HepG2 (cell line): ENCODE results near the gene UST. TPM values are rescaled to one million over a fixed set of nuclear protein-coding genes. Genes with fewer than 3 reads are reported as not detected.

Experiments
- ATAC-seq: fragments of 200-7000 bp; cut with Tn5 transposase; 3 replicates; pipeline ENCODE4 v1.9.1; 2020; ENCODE audit warnings: mild to moderate bottlenecking, moderate library complexity
- BruUV-seq: library from RNA; stranded (reverse); fragments of 400-500 nt; replicated peaks from 2 replicates; lab custom pipeline; 2021; lab: Mats Ljungman, UMichigan
- CTCF ChIA-PET: fragments of 300-600 bp; formaldehyde crosslinking; extraction: SDS; loops from one replicate; lab custom pipeline; 2021; ENCODE audit warnings: low total read pairs, inconsistent platforms, low intra/inter-chr PET ratio; lab: Yijun Ruan, JAX
- POLR2A ChIA-PET: fragments of 350-600 bp; sonication (Branson Sonifier 250); formaldehyde crosslinking; loops from one replicate; lab custom pipeline; 2020; ENCODE audit warnings: antibody characterized with exemption, inconsistent platforms; lab: Yijun Ruan, JAX
- DNase-seq: peaks from one replicate; pipeline ENCODE4 v3.0.0-alpha.2; 2015; ENCODE audit warnings: low spot score
- FAIRE-seq: peaks from 3 replicates; lab custom pipeline; 2011; peaks lifted over from hg19 to GRCh38; lab: Jason Lieb, UNC
- H2AFZ ChIP-seq: one replicate; pipeline ENCODE4 v1.6.1; 2011; ENCODE audit warnings: low read length, inconsistent platforms
- H3K27ac ChIP-seq: fragments of 300-600 bp; 3 replicates; pipeline ENCODE4 v1.8.0; 2011; ENCODE audit warnings: mixed run types, mild to moderate bottlenecking, mixed read lengths, low read length, inconsistent platforms; ENCODE audit not compliant: insufficient read depth; ENCODE audit errors: extremely low read length
- H3K27me3 ChIP-seq, 2 experiments: fragments of 200-600 bp in 1 of 2; 2 replicates in 1 of 2; 3 replicates in 1 of 2; pipeline versions ENCODE4 v1.6.0 to v1.8.0; 2011; ENCODE audit warnings: low read length in 2 of 2, mild to moderate bottlenecking in 2 of 2, moderate library complexity in 2 of 2, inconsistent platforms in 1 of 2; ENCODE audit not compliant: insufficient read depth in 2 of 2, control insufficient read depth in 1 of 2
- H3K36me3 ChIP-seq, 2 experiments: fragments of 200-600 bp in 1 of 2; replicated peaks in 1 of 2; 2 replicates in 1 of 2; 3 replicates in 1 of 2; pipeline versions ENCODE4 v1.5.1 to v1.8.0; 2011; ENCODE audit warnings: low read length in 2 of 2, inconsistent platforms in 1 of 2; ENCODE audit not compliant: insufficient read depth in 2 of 2, control insufficient read depth in 1 of 2
- H3K4me1 ChIP-seq: 2 replicates; pipeline ENCODE4 v1.5.1; 2012; ENCODE audit warnings: low read length, inconsistent platforms; ENCODE audit not compliant: insufficient read depth
- H3K4me2 ChIP-seq: 2 replicates; pipeline ENCODE4 v1.6.0; 2011; ENCODE audit warnings: low read depth, low read length, inconsistent platforms
- H3K4me3 ChIP-seq, 3 experiments: fragments of 200-600 bp in 1 of 3; sonication (generic), shearing (Covaris generic) in 1 of 3; replicated peaks in 1 of 3; 2 replicates each; pipeline ENCODE4 v1.5.1; 2011 to 2016; ENCODE audit warnings: low read length in 3 of 3, inconsistent platforms in 2 of 3, low read depth in 2 of 3, mild to moderate bottlenecking in 2 of 3, control low read depth in 1 of 3, mixed read lengths in 1 of 3; ENCODE audit not compliant: insufficient read depth in 1 of 3
- H3K79me2 ChIP-seq: one replicate; pipeline ENCODE4 v1.6.1; 2011; ENCODE audit warnings: low read length, inconsistent platforms; ENCODE audit not compliant: insufficient read depth
- H3K9ac ChIP-seq: 2 replicates; pipeline ENCODE4 v1.6.0; 2011; ENCODE audit warnings: mild to moderate bottlenecking, low read depth, low read length, inconsistent platforms; ENCODE audit not compliant: insufficient read depth
- H3K9me3 ChIP-seq: 2 replicates; pipeline ENCODE4 v1.5.1; 2012; ENCODE audit warnings: mild to moderate bottlenecking, low read length
- H4K20me1 ChIP-seq: 2 replicates; pipeline ENCODE4 v1.6.0; 2011; ENCODE audit warnings: inconsistent platforms, mild to moderate bottlenecking, low read length, moderate library complexity; ENCODE audit not compliant: insufficient read depth
- CENPX ChIP-seq: sonication (generic); formaldehyde crosslinking; IDR thresholded peaks from 2 replicates; pipeline ENCODE4 v1.9.0; 2021; ENCODE audit warnings: mild to moderate bottlenecking, missing genetic modification reagents, moderate library complexity
- FOXM1 ChIP-seq: sonication (generic); formaldehyde crosslinking; IDR thresholded peaks from 2 replicates; pipeline ENCODE4 v1.5.0; 2020; ENCODE audit warnings: missing genetic modification reagents
- GATAD1 ChIP-seq: IDR thresholded peaks from 2 replicates; pipeline ENCODE4 v1.6.1; 2016; ENCODE audit warnings: missing genetic modification reagents, missing compliant biosample characterization
- HNRNPUL1 ChIP-seq: fragments of 200-400 bp; formaldehyde crosslinking; IDR thresholded peaks from 2 replicates; pipeline ENCODE4 v1.6.1; 2017; ENCODE audit warnings: low read depth, mild to moderate bottlenecking, low read length, moderate library complexity
- KLF11 ChIP-seq: IDR thresholded peaks from 2 replicates; pipeline ENCODE4 v1.6.1; 2016; ENCODE audit warnings: missing compliant biosample characterization
- MATR3 ChIP-seq: sonication (generic); formaldehyde crosslinking; IDR thresholded peaks from 2 replicates; pipeline ENCODE4 v1.4.0; 2020; ENCODE audit warnings: missing genetic modification reagents
- PITX1 ChIP-seq: sonication (generic); formaldehyde crosslinking; IDR thresholded peaks from 2 replicates; pipeline ENCODE4 v1.5.1; 2020; ENCODE audit warnings: mild to moderate bottlenecking, missing genetic modification reagents
- ZNF878 ChIP-seq: sonication (generic); formaldehyde crosslinking; IDR thresholded peaks from 2 replicates; pipeline ENCODE4 v1.8.1; 2023; ENCODE audit warnings: mild to moderate bottlenecking, missing genetic modification reagents, moderate library complexity
- ZSCAN25 ChIP-seq: sonication (generic); formaldehyde crosslinking; IDR thresholded peaks from 2 replicates; pipeline ENCODE4 v1.8.0; 2022; ENCODE audit warnings: mild to moderate bottlenecking, missing genetic modification reagents
- WGBS: methylation state at CpG from one replicate; pipeline ENCODE4 v1.1.6; 2017; ENCODE audit warnings: low lambda C conversion rate; 5-methylcytosine and 5-hydroxymethylcytosine counted together
- in situ Hi-C: cut with HindIII; loops from 2 replicates; pipeline ENCODE4 v1.10.0; 2017; ENCODE audit warnings: low pct_unique_long_range_greater_than_20kb; ENCODE audit not compliant: extremely low pct_ligation_motif_present
- intact Hi-C: fragments of 100-400 bp; cut with micrococcal nuclease; formaldehyde crosslinking; loops from one replicate; pipeline ENCODE4 v1.10.0; 2022; ENCODE audit not compliant: unreplicated experiment
- polyA plus RNA-seq, 8 experiments: library from polyadenylated mRNA; depleted of rRNA in 3 of 8; stranded (reverse) in 7 of 8; unstranded in 1 of 8; fragments of >200 nt; fragmentation: Illumina TruSeq in 4 of 8; extraction: Trizol in 4 of 8; gene quantifications; 2 replicates each; pipeline versions ENCODE4 v1.2.1 to v1.2.3, GENCODE V29; 2011 to 2016; ENCODE audit warnings: low read depth in 4 of 8, missing spikeins in 1 of 8, mixed read lengths in 1 of 8; ENCODE audit not compliant: insufficient read depth in 1 of 8
- total RNA-seq, 5 experiments: library from RNA; depleted of rRNA; stranded (reverse); fragments of >200 nt; fragmentation: Illumina TruSeq; extraction: Trizol; gene quantifications; 2 replicates each; pipeline ENCODE4 v1.2.3, GENCODE V29; 2016; ENCODE audit warnings: low read depth in 1 of 5
- TF ChIP-seq, protein P1 (sequence below): sonication (generic); formaldehyde crosslinking; IDR thresholded peaks from 2 replicates; pipeline ENCODE4 v1.4.0; 2020; ENCODE audit warnings: missing genetic modification reagents, borderline replicate concordance
- TF ChIP-seq, protein P2 (sequence below): sonication (generic); formaldehyde crosslinking; conservative IDR thresholded peaks from 2 replicates; pipeline ENCODE4 v1.8.1; 2023; ENCODE audit warnings: missing genetic modification reagents
- TF ChIP-seq, protein P3 (sequence below): sonication (generic); formaldehyde crosslinking; IDR thresholded peaks from 2 replicates; pipeline ENCODE4 v1.5.0; 2020; ENCODE audit warnings: missing genetic modification reagents
- TF ChIP-seq, protein P4 (sequence below): sonication (generic); formaldehyde crosslinking; IDR thresholded peaks from 2 replicates; pipeline ENCODE4 v1.5.1; 2020; ENCODE audit warnings: mild to moderate bottlenecking, moderate library complexity, missing genetic modification reagents
- TF ChIP-seq, protein P5 (sequence below): sonication (generic); formaldehyde crosslinking; IDR thresholded peaks from 2 replicates; pipeline ENCODE4 v1.4.0; 2020; ENCODE audit warnings: mild to moderate bottlenecking, missing genetic modification reagents

Gene UST
- total and polyA plus RNA-seq, 2 of the 13 experiments (the other 11 are each of a cell fraction or from before 2014, with no cell fraction given): 0.27 TPM; not detected in 1

DNA sequence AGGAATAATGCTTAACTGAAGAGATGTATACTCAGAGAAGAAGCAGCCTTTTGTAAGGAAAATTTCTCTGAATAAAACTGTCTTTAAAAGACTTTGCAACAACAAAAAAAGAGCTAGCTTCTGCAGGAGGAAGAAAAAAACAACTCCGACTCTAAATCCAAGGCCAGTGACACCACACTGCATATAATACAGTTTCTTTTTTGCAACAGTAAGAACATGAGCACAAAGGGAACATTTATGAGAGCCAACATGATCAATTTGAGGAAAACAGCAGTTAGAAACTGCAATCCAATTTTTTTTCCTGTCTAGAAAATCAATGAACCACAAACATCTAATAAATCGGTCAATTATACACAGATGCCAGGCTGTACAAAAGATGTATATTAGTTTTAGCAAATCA is 42.9 kb upstream of the UST start (continued):
- TF ChIP-seq, protein P1, sequence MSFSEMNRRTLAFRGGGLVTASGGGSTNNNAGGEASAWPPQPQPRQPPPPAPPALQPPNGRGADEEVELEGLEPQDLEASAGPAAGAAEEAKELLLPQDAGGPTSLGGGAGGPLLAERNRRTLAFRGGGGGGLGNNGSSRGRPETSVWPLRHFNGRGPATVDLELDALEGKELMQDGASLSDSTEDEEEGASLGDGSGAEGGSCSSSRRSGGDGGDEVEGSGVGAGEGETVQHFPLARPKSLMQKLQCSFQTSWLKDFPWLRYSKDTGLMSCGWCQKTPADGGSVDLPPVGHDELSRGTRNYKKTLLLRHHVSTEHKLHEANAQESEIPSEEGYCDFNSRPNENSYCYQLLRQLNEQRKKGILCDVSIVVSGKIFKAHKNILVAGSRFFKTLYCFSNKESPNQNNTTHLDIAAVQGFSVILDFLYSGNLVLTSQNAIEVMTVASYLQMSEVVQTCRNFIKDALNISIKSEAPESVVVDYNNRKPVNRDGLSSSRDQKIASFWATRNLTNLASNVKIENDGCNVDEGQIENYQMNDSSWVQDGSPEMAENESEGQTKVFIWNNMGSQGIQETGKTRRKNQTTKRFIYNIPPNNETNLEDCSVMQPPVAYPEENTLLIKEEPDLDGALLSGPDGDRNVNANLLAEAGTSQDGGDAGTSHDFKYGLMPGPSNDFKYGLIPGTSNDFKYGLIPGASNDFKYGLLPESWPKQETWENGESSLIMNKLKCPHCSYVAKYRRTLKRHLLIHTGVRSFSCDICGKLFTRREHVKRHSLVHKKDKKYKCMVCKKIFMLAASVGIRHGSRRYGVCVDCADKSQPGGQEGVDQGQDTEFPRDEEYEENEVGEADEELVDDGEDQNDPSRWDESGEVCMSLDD (CRISPR knock-in tag): no peak
- TF ChIP-seq KLF11 (CRISPR knock-in tag) (no peak), PITX1 (CRISPR knock-in tag) (no peak), CENPX (no peak), HNRNPUL1 (no peak)
- TF ChIP-seq, protein P2, sequence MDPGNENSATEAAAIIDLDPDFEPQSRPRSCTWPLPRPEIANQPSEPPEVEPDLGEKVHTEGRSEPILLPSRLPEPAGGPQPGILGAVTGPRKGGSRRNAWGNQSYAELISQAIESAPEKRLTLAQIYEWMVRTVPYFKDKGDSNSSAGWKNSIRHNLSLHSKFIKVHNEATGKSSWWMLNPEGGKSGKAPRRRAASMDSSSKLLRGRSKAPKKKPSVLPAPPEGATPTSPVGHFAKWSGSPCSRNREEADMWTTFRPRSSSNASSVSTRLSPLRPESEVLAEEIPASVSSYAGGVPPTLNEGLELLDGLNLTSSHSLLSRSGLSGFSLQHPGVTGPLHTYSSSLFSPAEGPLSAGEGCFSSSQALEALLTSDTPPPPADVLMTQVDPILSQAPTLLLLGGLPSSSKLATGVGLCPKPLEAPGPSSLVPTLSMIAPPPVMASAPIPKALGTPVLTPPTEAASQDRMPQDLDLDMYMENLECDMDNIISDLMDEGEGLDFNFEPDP: no peak

DNA sequence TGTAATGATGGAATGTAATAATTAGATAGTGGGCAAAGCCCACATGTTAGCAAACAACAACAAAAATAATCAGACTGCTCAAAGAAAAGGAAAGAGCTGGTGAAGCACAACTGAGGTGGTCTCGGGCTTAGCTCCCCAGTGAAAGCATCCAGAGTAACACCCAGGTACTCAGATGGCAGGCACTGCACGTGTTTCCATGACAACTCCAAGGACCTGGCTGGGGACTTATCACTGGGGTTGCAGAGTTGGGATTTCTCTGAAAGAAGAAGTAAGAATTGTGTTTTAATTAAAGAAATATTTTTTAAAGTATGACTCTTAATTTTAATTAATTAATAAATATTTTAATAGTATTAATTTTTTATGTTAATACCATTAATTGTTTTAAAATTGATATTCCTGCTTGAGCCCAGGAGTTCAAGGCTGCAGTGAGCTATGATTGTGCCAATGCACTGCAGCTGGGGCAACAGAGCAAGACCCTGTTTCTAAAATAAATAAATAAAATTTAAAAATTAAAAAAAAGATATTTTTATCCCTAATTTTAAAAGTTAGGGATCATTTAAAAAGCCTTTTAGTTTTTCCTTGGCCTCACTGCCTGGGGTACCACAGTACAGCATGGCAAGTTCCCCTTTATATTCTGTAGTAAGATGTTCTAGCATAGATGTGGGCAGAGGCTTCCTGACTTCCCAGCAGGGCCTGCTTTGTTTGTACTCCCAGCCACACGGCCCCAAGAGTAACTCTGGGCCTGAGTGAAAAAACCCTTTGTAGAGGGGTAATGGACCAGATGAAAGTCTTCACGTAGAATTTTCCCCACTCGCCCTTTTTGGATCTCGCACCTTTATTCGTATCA is 42.2 kb upstream of the UST start:
- H3K27me3 ChIP-seq: no peaks in the 10 kb centered on the region; a peak in 1 of 5 replicates
- intact Hi-C loops: no loop called here
- POLR2A ChIA-PET: no interaction called here
- no peak for DNase-seq
- H4K20me1 ChIP-seq: no peaks in the 10 kb centered on the region
- WGBS: 26% methylated on average over 7 of the region's 7 CpGs
- no peak overlapping the region for H3K27ac ChIP-seq
- H2AFZ ChIP-seq: no peak overlapping the region
- no peaks in the 10 kb centered on the region for H3K9me3 ChIP-seq
- in situ Hi-C loops: no loop called here
- no peak for FAIRE-seq
- no peak overlapping the region for H3K4me2 ChIP-seq
- CTCF ChIA-PET: no interaction called here
- H3K9ac ChIP-seq: no peak overlapping the region
- no peaks in the 10 kb centered on the region for H3K4me1 ChIP-seq
- H3K79me2 ChIP-seq: no peaks in the 10 kb centered on the region
- H3K4me3 ChIP-seq: no peak overlapping the region
- no peaks in the 10 kb centered on the region for H3K36me3 ChIP-seq
- no peak for ATAC-seq
- BruUV-seq: no TSS peak
- TF ChIP-seq, protein P3, sequence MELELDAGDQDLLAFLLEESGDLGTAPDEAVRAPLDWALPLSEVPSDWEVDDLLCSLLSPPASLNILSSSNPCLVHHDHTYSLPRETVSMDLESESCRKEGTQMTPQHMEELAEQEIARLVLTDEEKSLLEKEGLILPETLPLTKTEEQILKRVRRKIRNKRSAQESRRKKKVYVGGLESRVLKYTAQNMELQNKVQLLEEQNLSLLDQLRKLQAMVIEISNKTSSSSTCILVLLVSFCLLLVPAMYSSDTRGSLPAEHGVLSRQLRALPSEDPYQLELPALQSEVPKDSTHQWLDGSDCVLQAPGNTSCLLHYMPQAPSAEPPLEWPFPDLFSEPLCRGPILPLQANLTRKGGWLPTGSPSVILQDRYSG (CRISPR knock-in tag): no peak
- TF ChIP-seq FOXM1 (CRISPR knock-in tag) (no peak), GATAD1 (CRISPR knock-in tag) (no peak), ZNF878 (CRISPR knock-in tag) (no peak), ZSCAN25 (CRISPR knock-in tag) (no peak), MATR3 (CRISPR knock-in tag) (no peak)
- TF ChIP-seq, protein P4, sequence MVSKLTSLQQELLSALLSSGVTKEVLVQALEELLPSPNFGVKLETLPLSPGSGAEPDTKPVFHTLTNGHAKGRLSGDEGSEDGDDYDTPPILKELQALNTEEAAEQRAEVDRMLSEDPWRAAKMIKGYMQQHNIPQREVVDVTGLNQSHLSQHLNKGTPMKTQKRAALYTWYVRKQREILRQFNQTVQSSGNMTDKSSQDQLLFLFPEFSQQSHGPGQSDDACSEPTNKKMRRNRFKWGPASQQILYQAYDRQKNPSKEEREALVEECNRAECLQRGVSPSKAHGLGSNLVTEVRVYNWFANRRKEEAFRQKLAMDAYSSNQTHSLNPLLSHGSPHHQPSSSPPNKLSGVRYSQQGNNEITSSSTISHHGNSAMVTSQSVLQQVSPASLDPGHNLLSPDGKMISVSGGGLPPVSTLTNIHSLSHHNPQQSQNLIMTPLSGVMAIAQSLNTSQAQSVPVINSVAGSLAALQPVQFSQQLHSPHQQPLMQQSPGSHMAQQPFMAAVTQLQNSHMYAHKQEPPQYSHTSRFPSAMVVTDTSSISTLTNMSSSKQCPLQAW (CRISPR knock-in tag): no peak
- TF ChIP-seq, protein P5, sequence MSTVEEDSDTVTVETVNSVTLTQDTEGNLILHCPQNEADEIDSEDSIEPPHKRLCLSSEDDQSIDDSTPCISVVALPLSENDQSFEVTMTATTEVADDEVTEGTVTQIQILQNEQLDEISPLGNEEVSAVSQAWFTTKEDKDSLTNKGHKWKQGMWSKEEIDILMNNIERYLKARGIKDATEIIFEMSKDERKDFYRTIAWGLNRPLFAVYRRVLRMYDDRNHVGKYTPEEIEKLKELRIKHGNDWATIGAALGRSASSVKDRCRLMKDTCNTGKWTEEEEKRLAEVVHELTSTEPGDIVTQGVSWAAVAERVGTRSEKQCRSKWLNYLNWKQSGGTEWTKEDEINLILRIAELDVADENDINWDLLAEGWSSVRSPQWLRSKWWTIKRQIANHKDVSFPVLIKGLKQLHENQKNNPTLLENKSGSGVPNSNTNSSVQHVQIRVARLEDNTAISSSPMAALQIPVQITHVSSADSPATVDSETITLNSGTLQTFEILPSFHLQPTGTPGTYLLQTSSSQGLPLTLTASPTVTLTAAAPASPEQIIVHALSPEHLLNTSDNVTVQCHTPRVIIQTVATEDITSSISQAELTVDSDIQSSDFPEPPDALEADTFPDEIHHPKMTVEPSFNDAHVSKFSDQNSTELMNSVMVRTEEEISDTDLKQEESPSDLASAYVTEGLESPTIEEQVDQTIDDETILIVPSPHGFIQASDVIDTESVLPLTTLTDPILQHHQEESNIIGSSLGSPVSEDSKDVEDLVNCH (CRISPR knock-in tag): no peak
